ENCODE data around the gene MAP3K7CL. TPM values are rescaled to one million over a fixed set of nuclear protein-coding genes. Genes with fewer than 3 reads are reported as not detected.

MAP3K7CL gene
- total and polyA plus RNA-seq, 2 of the 8 experiments (the other 6 are each of a cell fraction or from before 2014, with no cell fraction given), result not detected

- no peak for TF ChIP-seq HDAC2 (IDR thresholded peaks at IDR 0.05; ENCODE audit: borderline replicate concordance in 1 of 2, low read depth in 2 of 2, low read length in 2 of 2)
- TF ChIP-seq CBX5 (IDR thresholded peaks at IDR 0.05; ENCODE audit: low read depth, low read length), result no peak
- no peak for TF ChIP-seq RFX5 (IDR thresholded peaks at IDR 0.05; ENCODE audit: borderline replicate concordance, low read depth, low read length)
- TF ChIP-seq SAP30 (IDR thresholded peaks at IDR 0.05; ENCODE audit: insufficient read depth, insufficient replicate concordance, low read length), result no peak
- no peak for TF ChIP-seq CEBPB (IDR thresholded peaks at IDR 0.05; ENCODE audit: low read depth, low read length)
- TF ChIP-seq POLR2AphosphoS5 (IDR thresholded peaks at IDR 0.05; ENCODE audit: low read depth, low read length), result no peak
- Histone ChIP-seq H4K5ac (ENCODE audit: insufficient read length, low read depth, low read length) (no peak overlapping the region), H3K79me1 (ENCODE audit: low read depth, low read length) (no peaks in the 10 kb centered on the region), H3K27ac (ENCODE audit: low read depth, low read length) (no peak overlapping the region), H2AFZ (ENCODE audit: low read length) (peak overlapping the region; percentile 8; the same call in 1 of the 2 replicates), H3K18ac (ENCODE audit: extremely low read depth, low read length) (no peak overlapping the region), H4K20me1 (replicated peaks in 1 of 2; ENCODE audit: control insufficient read depth in 1 of 2, insufficient read depth in 2 of 2, low read length in 2 of 2) (no peaks in the 10 kb centered on the region), H2BK120ac (replicated peaks; ENCODE audit: low read depth, low read length) (no peak overlapping the region), H3K4me2 (ENCODE audit: insufficient read depth in 1 of 2, low read depth in 2 of 2, low read length in 2 of 2) (no peak overlapping the region), H2BK15ac (ENCODE audit: low read length) (no peak overlapping the region), H3K79me2 (ENCODE audit: control insufficient read depth in 1 of 2, insufficient read depth in 2 of 2, low read length in 2 of 2) (no peaks in the 10 kb centered on the region), H3K4me3 (ENCODE audit: extremely low read depth in 1 of 4, insufficient read depth in 2 of 4, low read depth in 3 of 4, low read length in 4 of 4) (no peak overlapping the region), H2BK5ac (ENCODE audit: low read depth, low read length) (no peak overlapping the region), H3K23ac (ENCODE audit: insufficient read length) (no peak overlapping the region), H3K4me1 (replicated peaks in 1 of 4; ENCODE audit: control insufficient read depth in 3 of 4, insufficient read depth in 4 of 4, low read length in 3 of 4) (peaks cover 0 to 4% (median 0%) of the 10 kb centered on the region in 4 experiments; a peak in 1 of 7 replicates), H4K91ac (replicated peaks; ENCODE audit: insufficient read length, low read length) (no peak overlapping the region), H3K9me3 (ENCODE audit: insufficient read depth in 2 of 2, low read depth in 1 of 2, low read length in 1 of 2) (no peaks in the 10 kb centered on the region), H3K4ac (replicated peaks; ENCODE audit: insufficient read length, low read depth, low read length) (no peak overlapping the region), H3K23me2 (ENCODE audit: low read depth, low read length) (no peaks in the 10 kb centered on the region), H3K14ac (ENCODE audit: insufficient read length) (no peak overlapping the region), H4K8ac (ENCODE audit: extremely low read depth, insufficient read depth, low read length) (no peak overlapping the region), H2BK20ac (ENCODE audit: low read length) (no peak overlapping the region), H3K56ac (replicated peaks; ENCODE audit: insufficient read length, low read depth, low read length) (no peak overlapping the region), H3K9ac (replicated peaks in 1 of 4; ENCODE audit: extremely low read depth in 1 of 4, low read depth in 3 of 4, low read length in 3 of 4) (no peak overlapping the region), H2AK5ac (ENCODE audit: low read depth, low read length) (no peak overlapping the region), H3K27me3 (replicated peaks in 1 of 4; ENCODE audit: control insufficient read depth in 3 of 4, extremely low read depth in 1 of 4, insufficient read depth in 3 of 4, low read length in 3 of 4) (no peaks in the 10 kb centered on the region), H3K36me3 (ENCODE audit: control insufficient read depth in 2 of 4, insufficient read depth in 4 of 4, low read length in 3 of 4) (no peaks in the 10 kb centered on the region; a peak in 1 of 8 replicates), H2BK12ac (ENCODE audit: low read depth, low read length) (no peak overlapping the region)
- DNase-seq (ENCODE audit: low read depth in 1 of 2, low spot score in 2 of 2) (no peak), FAIRE-seq (no peak)
- 85% methylated on average over 8 of the region's 8 CpGs; no CpG with 5 or more reads in 1 of the 2 experiments for WGBS, 2 experiments (ENCODE audit: extremely low coverage in 1 of 2, insufficient coverage in 1 of 2, insufficient read length in 1 of 2, insufficient replicate concordance in 2 of 2, low coverage in 1 of 2, low lambda C conversion rate in 2 of 2, missing lambda C conversion rate in 1 of 2)
- POLR2A ChIA-PET (ENCODE audit: partially characterized antibody), result no interaction called here
- CTCF ChIA-PET (ENCODE audit: partially characterized antibody), result interaction anchor here (1.3 to 1.6 kb wide), 4 partner anchors 252 to 282 kb away, joined by 3 to 6 read pairs (median 4); no protein-coding TSS in a partner anchor
Observed at GRCh38 chr21:29096218-29097015, 34.0 kb upstream of the MAP3K7CL start.
